Kidney epithelial cell (primary cell): Measurements from ENCODE around the gene PLOD3. TPM values are rescaled to one million over a fixed set of nuclear protein-coding genes. Genes with fewer than 3 reads are reported as not detected.

Experiments used
- DNase-seq: peaks from one replicate; pipeline ENCODE4 v3.0.0-alpha.2; 2010; ENCODE audit warnings: low read depth
- H3K27me3 ChIP-seq: 2 replicates; pipeline ENCODE4 v1.6.0; 2011; ENCODE audit warnings: low read length; ENCODE audit not compliant: control insufficient read depth, insufficient read depth
- H3K36me3 ChIP-seq: 2 replicates; pipeline ENCODE4 v1.5.1; 2011; ENCODE audit warnings: low read length; ENCODE audit not compliant: control insufficient read depth, insufficient read depth
- H3K4me3 ChIP-seq: 2 replicates; pipeline ENCODE4 v1.5.1; 2011; ENCODE audit warnings: low read depth, mild to moderate bottlenecking, control low read depth, low read length
- CTCF ChIP-seq: IDR thresholded peaks from 2 replicates; pipeline ENCODE4 v1.5.1; 2011; ENCODE audit warnings: mild to moderate bottlenecking, moderate library complexity, low read length, control low read depth, inconsistent platforms; ENCODE audit not compliant: insufficient read depth, poor library complexity, severe bottlenecking
- total RNA-seq: library from RNA; depleted of rRNA; stranded (reverse); fragments of >200 nt; gene quantifications from 2 replicates; pipeline ENCODE4 v1.2.3, GENCODE V29; 2015

Gene PLOD3
- total RNA-seq, 1 donor from 2014 or later = 95.6 TPM

GRCh38 chr7:101239191-101239950 is 22.0 kb upstream of the PLOD3 start:
- no peak overlapping the region for H3K4me3 ChIP-seq
- no peak for DNase-seq
- peaks cover 1% of the 10 kb centered on the region for H3K36me3 ChIP-seq
- no peak for TF ChIP-seq CTCF
- no peaks in the 10 kb centered on the region for H3K27me3 ChIP-seq

- H3K27me3 ChIP-seq = no peaks in the 10 kb centered on the region
These were observed 21.1 kb upstream of the PLOD3 start for GRCh38 chr7:101238226-101239182.

GRCh38 chr7:101237206-101238067 is 20.1 kb upstream of the PLOD3 start, which contains the start of gene CLDN15:
Gene CLDN15, minus strand, starts transcription at chr7:101237802. Its CDS starts 221 bp downstream, at chr7:101237581.
- Histone ChIP-seq H3K36me3 (peaks cover 1% of the 10 kb centered on the region), H3K27me3 (no peaks in the 10 kb centered on the region), H3K4me3 (no peak within 1 kb of the TSS)
- no peak for TF ChIP-seq CTCF
- DNase-seq = no peak

More at GRCh38 chr7:101238226-101239182, 21.1 kb upstream of the PLOD3 start:
- Histone ChIP-seq H3K4me3 (no peak overlapping the region), H3K36me3 (peaks cover 1% of the 10 kb centered on the region)
- no peak for TF ChIP-seq CTCF
- DNase-seq = no peak

GRCh38 chr7:101236292-101236835 is 19.0 kb upstream of the PLOD3 start:
- no peak for TF ChIP-seq CTCF
- DNase-seq = no peak
- Histone ChIP-seq H3K4me3 (no peak overlapping the region), H3K27me3 (no peaks in the 10 kb centered on the region), H3K36me3 (no peaks in the 10 kb centered on the region)

GRCh38 chr7:101235522-101235921 is 18.1 kb upstream of the PLOD3 start:
- no peak for DNase-seq
- Histone ChIP-seq H3K27me3 (no peaks in the 10 kb centered on the region), H3K4me3 (no peak overlapping the region), H3K36me3 (no peaks in the 10 kb centered on the region)
- no peak for TF ChIP-seq CTCF
